Measurements from ENCODE around the gene NIPAL1.

Gene NIPAL1

GRCh38 chr4:48033412-48033811 is 16.8 kb downstream of the NIPAL1 start:
- Histone ChIP-seq H3K14ac (ENCODE audit: low read length) (no peak overlapping the region), H2BK120ac (ENCODE audit: low read depth, low read length) (no peak overlapping the region), H3K79me1 (ENCODE audit: low read depth, low read length) (no peaks in the 10 kb centered on the region), H2BK15ac (ENCODE audit: low read length) (no peak overlapping the region), H3K18ac (ENCODE audit: low read length) (no peak overlapping the region), H3K27ac (replicated peaks; ENCODE audit: low read length) (no peak overlapping the region), H3K4me1 (ENCODE audit: control insufficient read depth in 2 of 2, insufficient read depth in 1 of 2, low read depth in 1 of 2, low read length in 2 of 2) (peaks cover 0 to 1% of the 10 kb centered on the region in 2 donors), H4K8ac (ENCODE audit: low read depth, low read length) (no peak overlapping the region), H3K4me2 (ENCODE audit: insufficient read depth, low read length, poor library complexity, severe bottlenecking) (no peak overlapping the region), H2AK5ac (ENCODE audit: low read depth, low read length) (no peak overlapping the region), H3K9me3 (replicated peaks in 1 of 2; ENCODE audit: control insufficient read depth in 2 of 2, insufficient read depth in 1 of 2, low read depth in 1 of 2, low read length in 2 of 2) (no peaks in the 10 kb centered on the region), H2AFZ (ENCODE audit: low read length) (no peak overlapping the region), H2BK5ac (ENCODE audit: low read length) (no peak overlapping the region), H3K9ac (ENCODE audit: low read depth, low read length, poor library complexity) (no peak overlapping the region), H3K27me3 (ENCODE audit: control insufficient read depth in 3 of 3, insufficient read depth in 3 of 3, low read depth in 1 of 3, low read length in 3 of 3) (no peaks in the 10 kb centered on the region), H3K36me3 (replicated peaks in 1 of 2; ENCODE audit: control insufficient read depth in 2 of 2, insufficient read depth in 2 of 2, low read length in 2 of 2) (no peaks in the 10 kb centered on the region), H3K23ac (ENCODE audit: low read depth, low read length, poor library complexity) (no peak overlapping the region), H3K4ac (ENCODE audit: low read length) (no peak overlapping the region), H4K91ac (ENCODE audit: low read depth, low read length, poor library complexity) (no peak overlapping the region), H3K4me3 (ENCODE audit: low read length in 2 of 2) (no peak overlapping the region), H2BK12ac (ENCODE audit: low read length) (no peak overlapping the region)
- DNase-seq (ENCODE audit: low spot score) = no peak

DNA sequence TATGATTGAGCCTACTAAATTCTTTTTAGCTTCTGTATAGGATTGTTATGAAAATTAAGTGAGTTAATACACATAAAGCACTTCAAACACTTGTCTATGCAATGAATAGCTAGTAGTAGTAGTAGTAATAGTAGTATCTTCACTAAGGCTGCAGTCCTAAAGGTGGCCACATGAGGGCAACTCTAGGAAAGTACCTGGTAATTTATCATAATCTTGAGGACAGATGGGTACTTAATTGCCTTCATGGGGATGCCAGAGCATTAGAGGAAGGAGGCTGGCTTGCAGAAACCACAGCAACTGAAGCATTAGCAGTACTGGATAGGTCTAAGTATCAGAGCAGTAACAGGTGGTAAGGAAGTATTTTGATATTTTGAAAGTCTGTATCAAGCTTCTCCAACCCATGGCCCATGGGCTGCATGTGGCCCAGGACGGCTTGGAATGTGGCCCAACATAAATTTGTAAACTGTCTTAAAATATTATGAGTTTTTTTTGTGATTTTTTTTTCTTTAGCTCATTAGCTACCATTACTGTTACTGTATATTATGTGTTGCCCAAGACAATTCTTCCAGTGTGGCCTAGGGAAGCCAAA is 17.3 kb downstream of the NIPAL1 start:
- no peak overlapping the region for H3K4me2 ChIP-seq (ENCODE audit: insufficient read depth, low read length, poor library complexity, severe bottlenecking)
- H2BK120ac ChIP-seq (ENCODE audit: low read depth, low read length) = no peak overlapping the region
- H4K91ac ChIP-seq (ENCODE audit: low read depth, low read length, poor library complexity) = no peak overlapping the region
- no peak overlapping the region for H3K4me3 ChIP-seq (ENCODE audit: low read length in 2 of 2)
- H3K4ac ChIP-seq (ENCODE audit: low read length) = no peak overlapping the region
- no peak overlapping the region for H2BK15ac ChIP-seq (ENCODE audit: low read length)
- no peak overlapping the region for H4K8ac ChIP-seq (ENCODE audit: low read depth, low read length)
- H3K36me3 ChIP-seq (replicated peaks in 1 of 2; ENCODE audit: control insufficient read depth in 2 of 2, insufficient read depth in 2 of 2, low read length in 2 of 2) = no peaks in the 10 kb centered on the region
- no peak overlapping the region for H3K9ac ChIP-seq (ENCODE audit: low read depth, low read length, poor library complexity)
- H3K4me1 ChIP-seq (ENCODE audit: control insufficient read depth in 2 of 2, insufficient read depth in 1 of 2, low read depth in 1 of 2, low read length in 2 of 2) = peaks cover 0 to 1% of the 10 kb centered on the region in 2 donors
- no peaks in the 10 kb centered on the region for H3K9me3 ChIP-seq (replicated peaks in 1 of 2; ENCODE audit: control insufficient read depth in 2 of 2, insufficient read depth in 1 of 2, low read depth in 1 of 2, low read length in 2 of 2)
- DNase-seq (ENCODE audit: low spot score) = no peak
- no peak overlapping the region for H3K27ac ChIP-seq (replicated peaks; ENCODE audit: low read length)
- H2BK12ac ChIP-seq (ENCODE audit: low read length) = no peak overlapping the region
- no peak overlapping the region for H2AFZ ChIP-seq (ENCODE audit: low read length)
- no peaks in the 10 kb centered on the region for H3K27me3 ChIP-seq (ENCODE audit: control insufficient read depth in 3 of 3, insufficient read depth in 3 of 3, low read depth in 1 of 3, low read length in 3 of 3)
- no peak overlapping the region for H2AK5ac ChIP-seq (ENCODE audit: low read depth, low read length)
- H3K23ac ChIP-seq (ENCODE audit: low read depth, low read length, poor library complexity) = no peak overlapping the region
- H3K14ac ChIP-seq (ENCODE audit: low read length) = no peak overlapping the region
- H3K18ac ChIP-seq (ENCODE audit: low read length) = no peak overlapping the region
- WGBS, 2 donors (ENCODE audit: extremely low coverage in 2 of 2, insufficient read length in 2 of 2, insufficient replicate concordance in 1 of 2) = no CpG with 5 or more reads among the region's 1 CpG
- no peak overlapping the region for H2BK5ac ChIP-seq (ENCODE audit: low read length)
- no peaks in the 10 kb centered on the region for H3K79me1 ChIP-seq (ENCODE audit: low read depth, low read length)

DNA sequence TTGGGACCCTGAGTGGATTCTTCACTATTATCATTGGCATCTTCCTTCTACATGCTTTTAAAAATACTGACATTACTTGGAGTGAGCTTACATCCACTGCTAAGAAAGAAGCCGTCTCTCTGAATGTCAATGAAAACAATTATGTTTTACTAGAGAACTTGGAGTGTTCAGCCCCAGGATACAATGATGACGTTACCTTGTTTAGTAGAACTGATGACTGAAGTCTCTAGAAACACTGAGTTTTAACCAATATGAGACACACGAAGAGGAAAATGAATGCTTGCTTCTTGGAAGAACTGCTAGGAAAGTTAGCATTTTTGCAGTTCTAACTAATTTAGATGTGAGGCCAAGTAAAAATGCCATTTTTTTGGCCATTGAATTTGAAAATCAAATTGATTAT is 19.4 kb downstream of the NIPAL1 start:
- H3K4me3 ChIP-seq (ENCODE audit: low read length in 2 of 2) = no peak overlapping the region
- no peak overlapping the region for H3K14ac ChIP-seq (ENCODE audit: low read length)
- no CpG with 5 or more reads among the region's 3 CpGs for WGBS, 2 donors (ENCODE audit: extremely low coverage in 2 of 2, insufficient read length in 2 of 2, insufficient replicate concordance in 1 of 2)
- no peak overlapping the region for H3K9ac ChIP-seq (ENCODE audit: low read depth, low read length, poor library complexity)
- no peak overlapping the region for H2AK5ac ChIP-seq (ENCODE audit: low read depth, low read length)
- no peak overlapping the region for H2BK5ac ChIP-seq (ENCODE audit: low read length)
- H3K4me1 ChIP-seq (ENCODE audit: control insufficient read depth in 2 of 2, insufficient read depth in 1 of 2, low read depth in 1 of 2, low read length in 2 of 2) = no peaks in the 10 kb centered on the region
- no peak overlapping the region for H2BK120ac ChIP-seq (ENCODE audit: low read depth, low read length)
- H3K18ac ChIP-seq (ENCODE audit: low read length) = no peak overlapping the region
- no peak for DNase-seq (ENCODE audit: low spot score)
- H2AFZ ChIP-seq (ENCODE audit: low read length) = no peak overlapping the region
- no peaks in the 10 kb centered on the region for H3K9me3 ChIP-seq (replicated peaks in 1 of 2; ENCODE audit: control insufficient read depth in 2 of 2, insufficient read depth in 1 of 2, low read depth in 1 of 2, low read length in 2 of 2)
- H4K8ac ChIP-seq (ENCODE audit: low read depth, low read length) = no peak overlapping the region
- no peak overlapping the region for H3K27ac ChIP-seq (replicated peaks; ENCODE audit: low read length)
- H4K91ac ChIP-seq (ENCODE audit: low read depth, low read length, poor library complexity) = no peak overlapping the region
- H3K4me2 ChIP-seq (ENCODE audit: insufficient read depth, low read length, poor library complexity, severe bottlenecking) = no peak overlapping the region
- no peaks in the 10 kb centered on the region for H3K36me3 ChIP-seq (replicated peaks in 1 of 2; ENCODE audit: control insufficient read depth in 2 of 2, insufficient read depth in 2 of 2, low read length in 2 of 2)
- no peak overlapping the region for H2BK12ac ChIP-seq (ENCODE audit: low read length)
- H3K79me1 ChIP-seq (ENCODE audit: low read depth, low read length) = no peaks in the 10 kb centered on the region
- no peak overlapping the region for H3K23ac ChIP-seq (ENCODE audit: low read depth, low read length, poor library complexity)
- no peaks in the 10 kb centered on the region for H3K27me3 ChIP-seq (ENCODE audit: control insufficient read depth in 3 of 3, insufficient read depth in 3 of 3, low read depth in 1 of 3, low read length in 3 of 3)
- H2BK15ac ChIP-seq (ENCODE audit: low read length) = no peak overlapping the region
- no peak overlapping the region for H3K4ac ChIP-seq (ENCODE audit: low read length)

GRCh38 chr4:48037117-48037462 is 20.5 kb downstream of the NIPAL1 start:
- Histone ChIP-seq H4K8ac (ENCODE audit: low read depth, low read length) (no peak overlapping the region), H3K9ac (ENCODE audit: low read depth, low read length, poor library complexity) (no peak overlapping the region), H3K36me3 (replicated peaks in 1 of 2; ENCODE audit: control insufficient read depth in 2 of 2, insufficient read depth in 2 of 2, low read length in 2 of 2) (no peaks in the 10 kb centered on the region), H2BK15ac (ENCODE audit: low read length) (no peak overlapping the region), H2BK12ac (ENCODE audit: low read length) (no peak overlapping the region), H3K27ac (replicated peaks; ENCODE audit: low read length) (no peak overlapping the region), H3K4me2 (ENCODE audit: insufficient read depth, low read length, poor library complexity, severe bottlenecking) (no peak overlapping the region), H3K4ac (ENCODE audit: low read length) (no peak overlapping the region), H3K4me3 (ENCODE audit: low read length in 2 of 2) (no peak overlapping the region), H3K79me1 (ENCODE audit: low read depth, low read length) (no peaks in the 10 kb centered on the region), H4K91ac (ENCODE audit: low read depth, low read length, poor library complexity) (no peak overlapping the region), H3K4me1 (ENCODE audit: control insufficient read depth in 2 of 2, insufficient read depth in 1 of 2, low read depth in 1 of 2, low read length in 2 of 2) (no peaks in the 10 kb centered on the region), H3K9me3 (replicated peaks in 1 of 2; ENCODE audit: control insufficient read depth in 2 of 2, insufficient read depth in 1 of 2, low read depth in 1 of 2, low read length in 2 of 2) (no peaks in the 10 kb centered on the region), H2AFZ (ENCODE audit: low read length) (no peak overlapping the region), H2BK5ac (ENCODE audit: low read length) (no peak overlapping the region), H3K27me3 (ENCODE audit: control insufficient read depth in 3 of 3, insufficient read depth in 3 of 3, low read depth in 1 of 3, low read length in 3 of 3) (no peaks in the 10 kb centered on the region), H3K23ac (ENCODE audit: low read depth, low read length, poor library complexity) (no peak overlapping the region), H3K14ac (ENCODE audit: low read length) (no peak overlapping the region), H2AK5ac (ENCODE audit: low read depth, low read length) (no peak overlapping the region), H2BK120ac (ENCODE audit: low read depth, low read length) (no peak overlapping the region), H3K18ac (ENCODE audit: low read length) (no peak overlapping the region)
- WGBS, 2 donors (ENCODE audit: extremely low coverage in 2 of 2, insufficient read length in 2 of 2, insufficient replicate concordance in 1 of 2) = no CpG with 5 or more reads among the region's 2 CpGs
- no peak for DNase-seq (ENCODE audit: low spot score)
